CD4-positive, alpha-beta T cell treated with Interferon gamma for 1 hour (primary cell): ENCODE data around the gene TULP4.
"Not testable (repeated sequence)": the region's sequence is repeated elsewhere in the genome, so short reads cannot be mapped to it uniquely, and the experiment has no call there.

ENCODE experiments used
- DNase-seq: peaks from one replicate; pipeline ENCODE4 v3.0.0-alpha.2; 2020

TULP4 gene

DNA sequence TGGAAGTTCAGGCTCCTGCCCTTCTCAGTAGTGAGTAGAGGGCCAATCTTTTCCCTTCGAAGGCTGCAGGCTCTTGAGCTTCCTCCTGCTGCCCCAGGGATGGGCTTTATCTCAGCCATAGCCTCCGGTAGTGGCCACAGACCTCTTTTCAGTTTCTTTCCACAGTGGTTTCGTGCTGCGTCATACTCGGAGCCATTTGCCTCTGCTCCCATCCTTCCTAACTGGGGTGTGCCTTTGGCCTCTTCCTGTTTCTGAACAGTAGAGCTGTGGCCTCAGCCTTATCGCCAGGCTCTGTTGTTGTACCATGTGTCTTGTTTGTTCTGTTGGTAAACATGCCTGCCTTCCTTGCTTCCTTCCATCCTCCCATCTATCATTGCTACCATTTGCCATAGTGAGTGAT, 54.1 kb downstream of the TULP4 start:
- no peak for DNase-seq

DNA sequence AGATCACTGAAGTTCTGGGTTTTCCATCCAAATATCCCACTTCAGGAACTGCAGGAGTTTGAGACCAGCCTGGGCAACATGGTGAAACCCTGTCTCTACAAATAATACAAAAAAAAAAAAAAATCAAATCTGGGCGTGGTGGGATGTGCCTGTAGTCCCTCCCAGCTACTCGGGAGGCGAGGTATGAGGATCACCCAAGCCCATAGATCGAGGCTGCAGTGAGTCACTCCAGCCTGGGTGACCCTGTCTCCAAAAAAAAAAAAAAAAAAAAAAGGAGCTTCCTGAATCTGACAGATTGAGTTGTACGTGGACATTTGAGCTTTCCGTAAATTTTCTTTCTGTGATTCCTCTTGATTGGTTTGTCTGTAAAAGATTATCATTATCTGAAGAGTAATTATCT, 55.6 kb downstream of the TULP4 start:
- no peak for DNase-seq

DNA sequence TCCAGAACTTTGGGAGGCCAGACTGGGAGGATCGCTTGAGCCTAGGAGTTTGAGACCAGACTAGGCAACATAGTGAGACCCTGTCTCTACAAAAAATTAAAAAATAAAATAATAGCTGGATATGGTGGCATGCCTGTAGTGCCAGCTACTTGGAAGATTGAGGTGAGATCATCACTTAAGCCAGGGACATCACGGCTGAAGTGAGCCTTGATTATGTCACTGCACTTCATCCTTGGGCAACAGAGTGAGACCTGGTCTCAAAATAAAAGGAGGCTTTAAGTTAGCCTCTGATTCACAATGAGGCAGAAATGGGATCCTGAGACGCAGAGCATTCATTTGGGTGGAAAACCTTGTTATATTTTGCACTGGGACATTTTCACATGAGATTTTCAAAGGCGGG, 57.0 kb downstream of the TULP4 start:
- DNase-seq: no peak

DNA sequence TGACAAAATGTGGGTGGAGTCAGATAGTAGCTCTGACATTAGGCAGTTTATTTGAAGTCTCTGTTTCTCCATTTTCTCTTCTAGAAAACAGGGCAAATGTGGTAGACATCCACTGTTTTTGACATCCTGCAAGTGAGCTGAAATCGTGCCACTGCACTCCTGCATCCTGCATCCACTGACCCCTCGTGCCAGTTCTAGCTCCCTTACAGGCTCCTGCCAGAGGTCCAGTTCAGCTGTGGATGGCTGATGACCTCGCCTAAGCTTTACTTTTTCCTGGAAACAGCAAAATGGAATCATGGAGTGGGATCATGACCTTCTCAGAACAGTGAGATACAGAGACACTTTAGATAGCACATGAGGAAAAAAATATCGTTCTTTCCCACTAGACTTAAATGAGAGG, 58.5 kb downstream of the TULP4 start:
- no peak for DNase-seq

DNA sequence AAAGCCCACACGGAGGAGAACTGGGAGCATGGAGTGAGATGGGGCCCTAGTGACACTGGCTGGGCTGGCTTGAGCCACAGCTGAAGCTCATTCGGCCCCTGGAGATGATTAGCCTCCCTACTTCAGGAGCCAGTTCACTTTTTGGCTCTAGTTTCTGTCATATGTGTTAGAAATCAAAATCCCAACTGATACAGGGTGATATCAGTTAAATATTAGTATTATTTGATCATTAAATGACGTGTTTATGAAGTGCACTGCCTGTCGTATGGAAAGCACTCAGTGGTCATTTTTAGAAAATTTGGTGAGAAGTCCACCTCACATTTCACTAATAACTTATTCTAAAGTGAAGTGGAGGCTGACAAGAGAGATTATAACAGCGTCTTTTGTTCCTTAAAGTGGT, 59.0 kb downstream of the TULP4 start:
- no peak for DNase-seq

DNA sequence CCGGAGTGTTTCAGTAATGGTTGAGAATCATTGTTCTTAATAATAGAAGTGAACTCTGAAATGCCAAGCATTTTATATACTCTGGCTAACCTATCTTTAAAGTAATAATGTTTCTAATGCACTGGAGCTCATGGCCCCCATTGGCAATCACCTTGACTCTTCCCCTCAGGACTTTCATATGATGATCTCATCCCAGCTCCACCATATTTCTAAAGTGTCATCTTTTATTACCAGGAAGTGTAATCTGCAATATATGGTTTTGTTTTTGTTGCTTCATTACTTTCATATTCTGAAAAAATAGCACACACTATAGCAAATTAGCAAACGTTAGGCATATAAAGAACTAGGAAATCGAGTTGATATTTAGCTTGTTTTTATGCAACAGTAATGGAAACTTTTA, 60.3 kb downstream of the TULP4 start:
- no peak for DNase-seq

DNA sequence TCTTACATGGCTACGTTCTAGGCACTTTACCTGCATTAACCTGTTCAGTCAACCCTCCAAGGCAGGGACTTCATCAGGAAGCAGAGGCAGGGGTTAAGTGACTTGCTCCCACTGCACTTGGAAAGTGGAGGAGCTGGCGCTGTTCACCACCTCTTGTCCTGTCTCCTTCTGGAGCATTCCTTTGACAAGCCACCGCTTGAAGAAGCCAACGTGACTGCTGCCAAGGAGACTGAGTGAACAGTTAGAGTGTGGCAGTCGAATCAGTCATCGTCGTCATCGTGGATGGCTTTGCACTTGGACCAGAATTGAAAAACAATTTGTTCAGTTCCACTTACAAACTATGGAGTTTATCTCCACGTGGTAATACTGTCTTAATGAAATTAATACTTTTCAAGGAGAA, 60.9 kb downstream of the TULP4 start:
- no peak for DNase-seq

DNA sequence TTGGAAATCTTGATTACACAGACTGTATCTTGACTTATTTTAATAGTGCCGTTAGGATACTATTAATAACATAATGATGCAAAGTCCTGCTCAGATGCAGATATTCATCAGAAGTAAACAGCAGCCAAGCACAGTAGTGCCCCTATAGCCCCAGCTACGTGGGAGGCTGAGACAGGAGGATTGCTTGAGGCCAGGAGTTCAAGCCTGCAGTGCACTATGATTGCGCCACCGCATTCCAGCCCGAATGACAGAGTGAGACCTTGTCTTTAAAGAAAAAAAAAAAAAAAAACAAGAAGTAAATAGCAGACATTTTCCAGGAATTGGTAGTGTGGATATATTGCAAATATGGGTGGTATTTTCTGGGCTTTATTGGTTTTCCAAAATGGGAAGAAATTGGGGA, 61.8 kb downstream of the TULP4 start:
- no peak for DNase-seq

DNA sequence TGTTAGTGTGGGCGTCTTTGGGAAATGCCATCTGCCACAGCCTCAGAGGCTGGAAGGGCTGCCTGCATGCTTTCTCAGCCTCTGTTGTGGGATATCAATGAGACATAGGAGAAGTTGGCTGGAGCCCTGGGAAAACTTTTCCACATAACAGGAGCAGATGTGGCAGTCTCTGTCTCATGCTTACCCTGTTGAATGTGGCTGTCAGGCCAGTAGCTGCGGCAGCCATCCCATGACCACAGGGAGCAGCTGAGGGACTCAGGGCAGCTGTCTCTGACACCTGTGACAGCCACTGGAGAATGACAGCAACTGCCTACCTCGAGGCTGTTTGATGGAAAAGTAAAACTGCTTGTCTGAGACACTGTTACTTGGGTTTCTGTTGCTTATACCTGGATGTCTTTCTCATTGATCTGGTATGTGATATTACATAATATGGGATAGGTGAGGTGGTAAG, 64.4 kb downstream of the TULP4 start:
- no peak for DNase-seq

DNA sequence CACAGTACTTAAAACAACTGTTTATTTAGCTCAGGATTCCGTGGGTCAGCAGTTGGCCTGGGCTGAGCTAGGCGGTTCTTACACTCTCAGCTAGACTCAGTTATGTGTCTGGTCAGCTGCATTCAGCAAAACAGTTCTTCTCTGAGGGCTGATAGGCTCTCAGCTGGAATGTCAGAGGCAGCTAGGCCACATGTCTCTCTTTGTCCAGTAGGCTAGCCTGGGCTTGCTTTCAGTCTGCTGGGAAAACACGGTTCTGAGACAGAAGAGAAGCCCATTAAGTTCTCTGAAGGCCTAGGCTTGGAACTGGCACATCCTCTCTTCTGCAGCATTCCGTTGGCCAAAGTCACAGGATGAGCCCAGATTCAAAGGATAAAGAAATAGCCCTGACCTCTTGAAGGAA, 65.6 kb downstream of the TULP4 start:
- DNase-seq: no peak

DNA sequence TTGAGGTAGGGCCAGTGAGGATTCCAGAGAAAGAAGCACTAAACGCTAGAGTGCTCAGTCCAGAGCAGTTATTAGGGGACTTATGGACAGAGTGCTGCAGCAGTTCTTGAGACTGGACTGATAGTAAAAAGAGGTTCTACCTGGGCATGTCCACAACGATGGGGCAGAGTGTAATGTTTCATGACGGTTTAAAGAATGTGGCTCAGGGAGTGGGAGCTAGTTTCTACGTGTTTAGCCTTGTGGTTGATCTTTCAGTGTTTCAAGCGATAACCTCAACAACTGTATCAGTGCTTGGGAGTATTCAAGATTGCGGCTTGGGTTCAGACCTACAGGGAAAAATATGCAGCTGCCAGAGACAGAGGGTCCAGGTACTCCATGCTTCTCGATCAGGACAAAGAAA, 67.1 kb downstream of the TULP4 start:
- no peak for DNase-seq

DNA sequence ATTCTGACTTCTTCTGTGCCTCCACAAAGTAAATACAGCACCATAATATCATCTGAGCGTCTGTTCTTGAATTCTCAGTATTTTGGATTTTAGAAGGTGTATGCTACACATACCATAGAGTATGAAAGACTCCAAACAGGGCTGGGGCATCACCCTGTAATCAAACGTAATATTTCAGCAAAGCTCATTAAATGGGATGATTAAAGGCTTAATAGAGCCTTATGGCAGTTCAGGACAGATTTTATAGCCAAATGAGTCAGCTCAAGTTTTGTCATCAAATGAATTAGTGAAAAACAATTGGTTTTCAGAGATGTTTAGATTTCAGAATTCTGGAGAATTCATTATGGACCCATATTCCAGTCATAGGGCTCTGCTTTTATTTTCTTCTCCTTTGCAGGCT, 68.9 kb downstream of the TULP4 start:
- no peak for DNase-seq

DNA sequence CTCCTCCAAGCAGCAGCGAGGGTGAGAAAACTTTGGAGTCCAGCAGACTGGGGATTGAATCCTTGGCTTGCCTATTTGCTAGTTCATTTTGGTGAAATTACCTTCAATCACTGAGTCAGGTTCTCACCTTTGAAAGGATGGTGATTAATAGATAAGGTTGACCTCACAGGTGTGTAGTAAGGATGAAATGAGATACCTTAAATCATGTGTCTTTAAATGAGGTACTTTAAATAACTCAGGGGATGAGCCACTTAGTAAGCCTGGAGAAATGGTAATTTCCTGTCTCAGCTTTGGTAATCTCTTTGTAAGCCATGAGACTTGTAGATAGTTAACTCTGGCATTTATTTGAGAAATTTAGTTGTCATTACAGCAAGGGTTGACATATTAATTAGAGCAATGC, 70.2 kb downstream of the TULP4 start:
- DNase-seq: no peak

DNA sequence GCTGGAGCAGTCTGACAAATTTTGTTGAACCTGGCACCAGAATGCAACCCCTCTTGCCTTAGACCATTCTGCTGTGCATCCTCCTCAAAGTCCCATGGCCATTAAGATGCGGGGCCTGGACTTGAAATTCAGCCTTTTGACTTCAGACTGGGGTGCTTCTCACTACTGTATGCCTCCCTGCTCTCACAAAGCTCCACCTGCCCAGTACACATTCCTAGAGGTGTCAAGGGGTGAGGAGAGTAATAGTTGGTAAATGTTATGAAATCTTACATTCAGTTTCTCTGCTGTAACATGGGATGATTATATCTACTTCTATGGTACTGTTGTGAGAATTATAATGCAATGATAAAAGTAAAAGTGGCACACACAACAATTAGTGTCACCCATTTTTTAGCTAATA, 70.8 kb downstream of the TULP4 start:
- DNase-seq: no peak

DNA sequence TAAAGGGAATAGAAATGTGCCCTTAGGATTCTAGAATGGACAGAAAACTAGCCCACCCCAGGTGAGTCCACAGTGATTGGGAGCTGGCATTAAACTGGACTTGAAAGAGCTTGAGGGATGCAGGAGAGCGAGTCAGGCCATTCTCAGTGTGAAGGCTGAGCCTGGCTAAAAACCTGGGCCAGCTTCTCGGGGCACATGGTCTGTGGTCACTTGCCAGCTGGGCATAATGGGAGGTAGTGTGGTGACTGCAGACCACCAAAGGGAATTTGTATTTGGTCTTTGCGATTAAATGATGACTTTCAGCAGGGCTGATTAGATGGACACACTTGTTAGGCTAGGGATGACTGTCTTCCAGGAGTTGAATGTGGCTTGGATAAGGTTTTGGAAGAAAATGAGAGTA, 71.3 kb downstream of the TULP4 start:
- no peak for DNase-seq

DNA sequence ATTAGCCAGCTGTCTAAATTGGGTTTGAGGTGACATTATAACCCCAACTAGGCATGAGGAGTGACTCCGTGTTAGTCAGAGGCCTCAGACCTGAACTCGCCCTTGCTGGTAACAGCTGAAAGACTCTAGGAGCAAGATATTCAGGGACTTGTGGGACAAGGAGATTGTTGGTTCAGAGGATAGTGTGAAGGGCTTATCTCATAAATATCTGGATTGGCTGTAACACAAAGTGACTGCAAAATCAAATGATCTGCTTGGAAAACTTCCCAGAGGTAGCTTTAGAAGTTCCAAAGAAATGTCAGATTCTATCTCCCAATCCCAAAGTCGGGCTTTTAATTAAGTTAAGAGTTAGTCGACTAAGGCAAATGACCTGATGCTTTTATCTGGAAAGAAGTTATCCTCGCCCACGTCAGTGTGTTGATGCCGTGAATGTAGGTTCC, 72.4 kb downstream of the TULP4 start:
- no peak for DNase-seq

DNA sequence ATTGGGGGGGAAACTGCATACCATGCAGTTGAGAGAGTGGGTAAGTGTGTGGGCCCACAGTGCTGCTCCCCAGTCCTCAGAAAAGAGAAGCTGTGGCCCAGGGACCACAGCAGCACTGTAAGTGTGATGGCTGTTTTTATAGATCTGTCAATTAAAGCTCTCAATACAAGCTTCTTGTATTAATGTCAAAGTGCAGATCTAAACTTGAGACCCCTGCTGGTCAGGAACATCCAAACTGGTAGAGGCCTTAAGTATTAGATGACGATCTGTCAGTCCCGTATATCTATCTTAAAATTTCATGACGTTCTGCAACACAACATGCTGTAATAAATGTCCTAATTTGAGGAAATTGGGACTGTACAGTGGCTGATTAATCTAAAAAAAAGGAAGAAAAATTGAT, 74.8 kb downstream of the TULP4 start:
- DNase-seq: no peak

DNA sequence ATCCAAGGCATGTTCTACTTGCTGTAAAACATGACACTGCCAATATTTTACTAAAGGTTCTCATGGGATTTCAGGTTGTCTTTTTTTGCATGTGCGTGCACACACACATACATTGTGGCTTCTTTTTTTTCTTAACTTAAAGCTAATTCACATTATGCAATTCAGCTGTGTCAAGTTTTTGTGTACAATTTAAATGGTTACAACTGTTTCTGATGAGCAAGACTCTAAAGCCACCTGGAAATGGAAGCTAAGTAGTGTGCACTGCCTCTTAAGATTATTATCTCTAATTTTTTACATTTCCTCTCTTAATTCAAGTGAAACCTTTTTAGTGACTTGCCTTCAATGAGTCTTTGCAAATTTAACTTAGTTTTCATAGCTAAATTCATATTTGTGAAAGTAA, 75.3 kb downstream of the TULP4 start:
- no peak for DNase-seq

DNA sequence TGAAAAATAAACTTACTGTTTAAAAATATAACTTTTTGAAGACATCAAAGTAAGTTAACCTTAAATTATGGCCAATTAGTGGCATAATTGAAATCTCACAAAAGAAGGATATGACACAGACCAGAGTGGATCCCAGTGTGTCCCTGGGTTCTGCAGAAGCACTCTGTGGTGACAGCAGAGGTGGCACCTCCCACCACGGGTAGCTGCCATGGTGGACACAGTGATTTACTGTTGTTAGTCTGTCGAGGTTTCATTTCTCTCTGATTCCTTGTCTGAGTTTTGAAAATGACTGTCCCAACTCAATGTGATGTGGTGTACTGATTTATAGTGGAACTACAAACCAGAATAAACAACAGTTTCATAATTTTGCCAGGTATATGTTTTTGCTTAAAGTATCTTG, 76.5 kb downstream of the TULP4 start:
- DNase-seq: no peak

DNA sequence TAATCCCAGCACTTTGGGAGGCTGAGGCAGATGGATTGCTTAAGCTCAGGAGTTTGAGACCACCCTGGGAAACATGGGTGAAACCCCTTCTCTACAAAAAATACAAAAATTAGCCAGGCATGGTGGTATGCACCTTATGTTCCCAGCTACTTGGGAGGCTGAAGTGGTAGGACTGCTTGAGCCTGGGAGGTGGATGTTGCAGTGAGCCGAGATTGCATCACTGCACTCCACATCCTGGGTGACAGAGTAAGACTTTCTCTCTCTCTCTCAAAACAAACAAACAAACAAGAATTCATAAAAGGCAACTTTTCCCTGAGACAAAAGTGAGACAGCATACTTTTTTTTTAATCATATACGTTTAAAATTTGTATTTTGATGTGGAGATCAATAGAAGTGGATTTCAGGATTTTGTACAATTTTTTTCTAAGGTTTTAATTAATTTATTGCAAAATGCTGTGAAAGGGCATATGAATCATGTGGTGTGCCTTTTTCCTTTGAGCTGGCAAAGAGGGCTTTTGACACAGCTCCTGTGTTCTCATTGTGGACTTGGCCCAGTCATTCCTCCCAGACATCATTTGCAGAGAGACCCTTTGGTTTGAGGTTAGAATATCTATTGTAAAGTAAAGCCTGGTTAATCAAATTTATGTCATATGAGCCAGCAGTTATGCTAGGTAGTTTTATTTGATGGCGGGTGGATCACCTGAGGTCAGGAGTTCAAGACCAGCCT, 77.1 kb downstream of the TULP4 start:
- no peak for DNase-seq

DNA sequence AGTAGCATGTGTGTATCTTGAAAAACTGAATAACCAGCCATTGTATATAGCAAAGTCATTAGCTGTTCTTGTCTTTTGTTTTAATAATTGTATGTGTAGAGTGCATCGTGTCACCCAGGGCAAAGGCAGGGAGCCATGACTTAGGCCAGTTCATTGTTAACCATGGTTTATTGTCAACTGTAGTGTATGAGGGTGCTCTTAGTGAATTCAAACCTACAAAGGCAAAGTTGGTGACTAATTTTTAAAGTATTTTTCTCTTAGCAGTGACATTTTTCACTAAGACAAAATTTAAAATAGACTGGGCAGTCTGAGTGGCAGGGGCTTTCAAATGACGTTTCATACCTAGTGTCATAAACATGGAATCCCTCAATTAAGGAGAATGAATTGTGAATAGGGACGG, 79.0 kb downstream of the TULP4 start:
- DNase-seq: no peak

DNA sequence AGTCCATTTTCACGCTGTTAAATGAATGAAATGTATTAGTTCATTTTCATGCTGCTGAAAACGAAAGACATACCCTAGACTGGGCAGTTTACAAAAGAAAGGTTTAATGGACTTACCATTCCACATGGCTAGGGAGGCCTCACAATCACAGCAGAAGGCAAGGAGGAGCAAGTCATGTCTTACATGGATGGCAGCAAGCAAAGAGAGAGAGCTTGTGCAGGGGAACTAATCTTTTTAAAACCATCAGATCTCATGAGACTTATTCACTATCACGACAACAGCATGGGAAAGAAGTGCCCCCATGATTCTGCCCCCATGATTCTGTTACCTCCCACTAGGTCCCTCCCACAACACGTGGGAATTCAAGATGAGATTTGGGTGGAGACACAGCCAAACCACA, 79.7 kb downstream of the TULP4 start:
- DNase-seq: not testable (repeated sequence)

DNA sequence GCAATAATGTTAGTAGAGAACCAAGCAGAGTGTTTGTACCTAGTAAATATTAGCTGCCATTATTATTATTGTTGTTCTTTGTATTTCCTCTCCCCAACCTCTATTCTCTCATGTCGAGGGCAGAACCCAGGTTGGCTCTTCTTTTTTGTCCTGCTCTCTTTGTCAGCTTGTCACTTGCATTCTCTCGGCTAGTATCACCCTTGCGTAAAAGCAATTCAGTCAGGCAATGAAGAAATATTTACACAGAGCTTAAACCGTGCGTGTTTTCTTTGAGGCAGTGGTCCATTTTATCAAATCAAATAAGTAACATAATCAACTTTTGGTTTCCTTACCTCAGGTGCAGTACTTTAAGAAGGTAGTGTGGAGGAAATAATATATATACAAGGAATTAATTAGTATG, 83.9 kb downstream of the TULP4 start:
- DNase-seq: no peak

DNA sequence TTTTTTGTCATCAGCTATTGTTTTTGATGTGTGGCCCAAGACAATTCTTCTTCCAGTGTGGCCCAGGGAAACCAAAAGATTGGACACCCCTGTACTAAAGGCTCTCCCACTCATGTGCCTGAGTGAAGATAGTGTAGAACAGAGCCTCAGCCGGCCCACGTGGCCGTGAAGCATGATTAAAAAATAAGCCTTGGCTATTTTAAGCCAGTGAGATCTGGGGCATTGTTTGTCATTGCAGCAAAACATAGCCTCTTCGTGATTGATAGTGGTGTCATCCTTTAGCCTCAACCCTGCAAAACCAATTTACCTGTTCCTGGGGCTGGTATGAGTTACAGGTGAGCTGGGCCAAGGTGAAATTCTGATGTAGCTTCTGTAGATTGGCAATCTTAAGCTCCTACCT, 85.3 kb downstream of the TULP4 start:
- no peak for DNase-seq

DNA sequence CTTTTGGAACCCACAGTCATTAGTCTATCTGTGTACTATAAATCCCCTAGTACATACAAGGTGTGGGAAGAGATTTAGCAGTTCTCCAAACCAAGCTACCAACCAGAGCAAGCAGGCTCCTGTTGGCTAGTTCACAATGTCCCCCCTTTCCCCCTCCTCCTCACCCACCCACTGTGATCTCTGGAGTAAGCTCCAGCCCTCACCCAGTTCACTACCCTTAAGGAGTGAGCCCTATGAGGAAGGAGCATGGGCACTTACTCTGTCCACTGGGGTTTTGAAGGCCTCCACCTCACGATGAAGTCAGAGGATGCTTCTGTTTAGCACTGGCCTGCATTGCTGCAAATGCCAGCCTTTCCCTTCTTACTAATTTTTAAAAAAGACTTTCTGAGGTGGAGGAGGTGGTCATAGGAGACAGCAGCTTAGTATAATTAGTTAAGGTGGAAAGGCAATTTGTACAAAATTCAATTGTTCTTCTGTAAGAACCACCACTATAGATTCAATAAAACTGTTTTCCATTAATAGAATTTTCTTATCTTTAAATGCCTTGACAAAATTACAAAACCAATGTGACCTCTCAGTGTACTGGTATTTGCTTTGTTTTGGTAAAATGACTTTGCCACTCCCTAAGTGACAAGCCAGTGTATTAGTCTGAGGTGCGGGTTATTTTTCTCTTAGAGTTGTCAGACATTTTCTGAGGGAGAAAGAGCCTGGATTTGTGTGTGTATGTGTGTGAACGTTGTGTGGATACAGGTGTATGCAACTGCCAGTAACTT, 86.2 kb downstream of the TULP4 start:
- no peak for DNase-seq
